GM19023 (cell line): Measurements from ENCODE around the gene ACAN.

Experiments
- ATAC-seq: cut with Tn5 transposase; IDR thresholded peaks from one replicate; pipeline ENCODE4 v1.9.1; 2021; ENCODE audit warnings: mild to moderate bottlenecking, moderate library complexity; ENCODE audit not compliant: unreplicated experiment

Gene ACAN

GRCh38 chr15:88917760-88918159, 114.5 kb downstream of the ACAN start:
- ATAC-seq: no peak

GRCh38 chr15:88918738-88919137, 115.5 kb downstream of the ACAN start:
- ATAC-seq: no peak

- no peak for ATAC-seq
These were observed 117.1 kb downstream of the ACAN start for GRCh38 chr15:88920186-88920891.

- ATAC-seq: peak; percentile 77
These were observed 117.7 kb downstream of the ACAN start for GRCh38 chr15:88920892-88921435.
